Activated CD8-positive, alpha-beta memory T cell treated with anti-CD3 and anti-CD28 coated beads for 24 hours (primary cell): ENCODE measurements around the gene CBLL1.

ENCODE experiments used
- DNase-seq: peaks from one replicate; pipeline ENCODE4 v3.0.0-alpha.2; 2020

Gene CBLL1

DNA sequence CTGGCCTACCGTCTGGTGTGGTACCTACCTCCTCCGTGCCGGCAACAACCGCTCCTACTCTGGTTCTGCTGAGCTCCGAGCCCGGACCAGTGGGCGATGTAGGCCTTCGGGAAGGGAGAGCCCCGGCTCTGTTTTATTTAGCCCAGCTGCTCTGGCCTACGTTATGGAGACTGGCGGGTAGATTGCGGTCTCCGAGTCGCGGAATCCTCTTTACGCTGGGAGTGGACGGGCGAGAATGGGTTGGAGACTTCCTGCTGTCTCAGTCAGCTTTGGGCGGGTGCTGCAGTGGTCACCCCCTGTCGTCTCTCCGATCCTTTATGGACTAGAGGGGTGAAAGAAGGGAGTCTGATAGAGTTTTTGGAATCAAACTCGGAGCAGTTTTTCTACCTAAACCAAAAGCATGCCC lies 406 bp downstream of the CBLL1 start:
- no peak for DNase-seq

DNA sequence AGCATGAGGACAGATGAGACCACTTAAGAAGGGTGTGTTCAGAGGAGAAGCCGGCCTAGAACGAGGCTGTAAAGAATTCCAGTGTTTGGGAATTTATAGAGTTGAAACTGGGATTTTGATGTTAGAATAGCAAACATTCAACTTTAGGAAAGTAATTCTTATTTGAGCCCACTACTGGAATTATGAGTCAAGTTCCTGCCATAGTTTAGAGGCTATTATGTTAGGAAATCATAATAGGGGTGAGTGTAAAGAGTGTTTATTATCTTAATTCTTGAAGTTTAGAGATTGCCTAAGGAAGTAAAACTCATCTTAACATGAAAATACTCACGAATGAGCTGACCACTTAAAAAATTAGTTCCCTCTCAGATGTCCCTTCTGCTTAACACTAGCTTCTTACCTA lies 2.1 kb downstream of the CBLL1 start:
- no peak for DNase-seq

DNA sequence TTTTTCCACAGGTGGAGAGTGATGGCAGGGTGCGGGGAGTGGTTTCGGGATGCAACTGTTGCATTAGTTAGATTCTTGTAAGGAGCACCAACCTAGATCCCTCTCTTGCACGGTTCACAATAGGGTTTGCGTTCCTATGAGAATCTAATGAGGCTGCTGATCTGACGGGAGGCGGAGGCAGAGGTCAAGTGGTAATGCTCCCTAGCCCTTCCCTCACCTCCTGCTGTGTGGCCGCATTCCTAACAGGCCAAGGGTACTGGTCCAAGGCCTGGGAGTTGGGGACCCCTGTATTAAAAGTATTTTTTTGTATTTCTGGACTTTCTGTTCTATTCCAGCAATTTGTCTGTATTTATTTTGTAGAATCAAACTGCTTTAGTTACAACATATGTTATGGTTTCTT lies 7.2 kb downstream of the CBLL1 start:
- DNase-seq: no peak

DNA sequence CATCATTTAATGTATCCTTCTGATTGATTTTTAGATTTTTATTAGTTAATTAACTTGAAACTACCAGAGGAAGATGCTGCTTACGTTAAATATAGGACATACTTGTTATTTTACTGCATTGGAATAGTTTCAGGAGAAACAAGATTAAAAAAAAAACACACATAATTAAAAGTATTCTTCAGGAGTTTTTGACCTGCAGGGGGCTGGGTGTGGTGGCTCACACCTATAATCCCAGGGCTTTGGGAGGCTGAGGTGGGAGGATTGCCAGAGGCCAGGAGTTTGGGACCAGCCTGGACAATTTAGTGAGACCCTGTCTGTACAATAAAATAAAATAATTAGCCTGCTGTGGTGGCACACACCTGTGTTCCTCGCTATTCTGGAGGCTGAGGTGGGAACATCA lies 10.7 kb downstream of the CBLL1 start:
- DNase-seq: no peak

DNA sequence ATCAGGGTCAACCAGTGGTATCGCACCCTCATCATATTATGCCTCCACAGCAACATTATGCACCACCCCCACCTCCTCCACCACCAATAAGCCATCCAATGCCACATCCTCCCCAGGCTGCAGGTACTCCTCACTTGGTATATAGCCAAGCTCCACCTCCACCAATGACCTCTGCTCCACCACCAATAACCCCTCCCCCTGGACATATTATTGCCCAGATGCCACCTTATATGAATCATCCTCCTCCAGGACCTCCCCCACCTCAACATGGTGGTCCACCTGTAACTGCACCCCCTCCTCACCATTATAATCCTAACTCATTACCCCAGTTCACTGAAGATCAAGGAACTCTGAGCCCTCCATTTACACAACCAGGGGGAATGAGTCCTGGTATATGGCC lies 14.7 kb downstream of the CBLL1 start:
- no peak for DNase-seq

DNA sequence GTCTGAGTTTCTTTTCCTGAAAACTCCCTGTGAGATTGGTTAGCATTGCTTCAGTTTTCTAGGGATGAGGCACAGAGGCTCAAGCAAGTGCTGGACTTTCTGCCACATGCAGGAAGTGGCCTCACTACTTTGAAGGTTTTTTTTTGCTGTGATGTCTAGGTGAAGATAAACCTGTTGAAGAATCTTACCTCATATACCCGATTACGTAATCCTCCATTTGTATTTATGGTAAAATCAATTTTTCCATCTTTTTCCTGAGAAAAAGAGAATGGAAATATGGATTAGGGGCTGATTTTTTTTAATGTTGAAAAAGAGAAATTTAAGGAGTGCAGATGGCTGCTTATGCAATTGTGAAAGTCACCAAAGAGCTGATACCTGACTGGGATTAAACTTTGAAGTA lies 23.4 kb downstream of the CBLL1 start:
- no peak for DNase-seq

DNA sequence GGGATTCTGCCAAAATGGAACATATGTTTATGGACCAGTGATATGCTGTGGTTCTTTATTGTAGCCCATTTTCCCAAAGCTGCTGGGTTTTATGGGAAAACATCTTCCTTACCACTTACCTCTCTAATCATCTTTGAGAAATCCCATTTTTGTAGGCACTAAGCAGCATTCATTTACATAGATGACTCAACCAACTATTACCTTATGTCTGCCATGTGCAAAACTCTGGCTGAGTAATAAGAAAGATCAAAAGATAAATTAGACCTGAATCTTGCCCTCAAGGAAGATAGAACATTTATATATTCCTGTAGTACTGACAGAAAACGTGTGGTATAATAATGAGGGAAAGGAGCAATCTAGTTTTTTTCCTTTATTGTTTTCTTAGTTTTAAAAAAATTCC lies 24.3 kb downstream of the CBLL1 start:
- no peak for DNase-seq

DNA sequence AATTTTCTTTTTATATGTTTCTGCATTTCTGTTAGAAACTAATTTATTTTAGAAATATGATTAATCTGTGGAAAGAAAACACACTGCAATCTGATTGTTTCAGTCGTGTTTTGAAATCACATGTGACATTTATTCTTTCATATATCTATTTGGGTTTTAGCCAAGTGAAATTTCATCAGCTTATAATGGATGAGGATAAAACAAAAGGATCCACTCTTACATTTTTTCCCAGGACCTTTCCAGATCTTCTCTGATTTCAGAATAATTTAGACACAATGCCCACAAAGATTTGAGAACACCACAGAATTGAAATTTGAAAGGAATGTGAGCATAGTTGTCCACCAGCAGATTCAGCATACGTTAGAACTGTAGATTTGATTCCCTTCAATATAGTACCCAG lies 29.1 kb downstream of the CBLL1 start:
- DNase-seq: no peak

DNA sequence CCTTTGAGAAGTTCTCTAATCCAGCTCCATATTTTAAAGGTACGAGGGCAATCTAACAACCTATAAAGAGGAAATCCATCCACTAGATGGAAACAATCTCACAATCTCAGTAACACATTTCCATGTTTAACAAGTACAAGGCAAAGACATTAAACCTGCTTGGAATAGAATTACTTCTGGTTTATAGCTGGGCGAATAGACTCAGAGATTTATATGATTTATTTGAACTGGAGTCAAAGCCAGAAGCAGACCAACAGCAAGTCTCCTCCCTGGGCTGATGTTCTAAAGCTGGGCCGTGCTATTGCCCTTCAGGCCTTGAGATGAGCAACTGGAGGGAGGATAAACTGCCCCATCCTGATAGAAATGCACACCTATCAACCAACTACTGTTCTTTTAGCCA lies 33.8 kb downstream of the CBLL1 start:
- DNase-seq: no peak

DNA sequence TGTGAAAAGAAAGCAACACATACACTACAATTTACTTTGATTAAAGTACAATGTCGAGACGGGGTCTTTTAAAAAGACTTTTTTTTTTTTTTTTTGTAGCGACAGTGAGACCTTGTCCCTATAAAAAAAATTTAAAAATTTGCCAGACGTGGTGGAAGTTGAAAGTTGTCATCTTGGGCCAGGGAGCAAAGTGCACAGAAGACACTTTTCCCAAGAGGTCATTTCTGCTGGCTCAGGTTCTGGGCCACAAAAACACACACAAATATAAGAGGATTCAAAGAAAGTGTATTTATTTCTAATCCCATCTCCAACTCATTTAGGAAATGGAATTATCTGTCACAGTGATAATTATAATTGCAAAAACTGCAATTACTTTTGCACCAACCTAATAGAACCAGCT lies 34.3 kb downstream of the CBLL1 start:
- DNase-seq: no peak

DNA sequence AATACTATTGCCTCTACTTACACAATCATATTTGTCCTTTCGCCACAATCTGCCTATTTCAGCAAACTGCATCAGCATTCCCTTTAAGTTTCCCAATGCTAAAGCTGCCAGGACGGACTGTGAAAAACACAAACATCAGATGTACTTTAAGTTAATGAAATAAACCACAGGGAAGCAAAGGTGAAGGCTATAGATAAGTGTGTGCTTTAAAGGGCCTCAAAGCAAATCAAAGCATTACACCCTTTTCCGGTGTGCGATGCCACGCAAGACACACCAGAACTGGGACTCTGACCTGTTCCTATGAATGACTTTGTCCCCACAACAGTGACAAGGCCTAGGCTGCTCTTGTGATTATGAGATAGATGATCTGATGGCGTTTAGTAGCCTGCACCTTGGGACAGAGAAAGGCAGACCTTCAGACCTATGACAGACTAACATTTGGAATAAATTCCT lies 35.7 kb downstream of the CBLL1 start:
- no peak for DNase-seq

DNA sequence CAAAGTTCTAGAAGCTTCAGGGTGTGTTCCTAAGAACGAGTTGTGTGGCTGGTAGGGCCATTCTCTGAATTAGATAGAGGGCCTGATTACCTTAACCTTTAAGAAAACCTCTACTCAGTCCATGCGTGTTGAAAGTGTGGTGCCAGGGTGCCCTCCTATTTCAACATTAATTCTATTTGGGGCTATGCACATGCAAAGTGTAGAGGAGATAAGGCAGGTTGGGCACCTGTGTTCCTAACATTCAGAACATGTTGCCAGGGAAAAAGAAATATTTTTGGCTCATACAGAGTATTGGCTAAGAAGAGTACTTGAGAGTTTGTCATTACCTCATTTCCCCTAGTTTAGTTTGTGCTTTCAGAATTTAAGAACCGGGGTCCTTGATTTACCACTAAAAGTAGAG lies 38.4 kb downstream of the CBLL1 start:
- DNase-seq: no peak

DNA sequence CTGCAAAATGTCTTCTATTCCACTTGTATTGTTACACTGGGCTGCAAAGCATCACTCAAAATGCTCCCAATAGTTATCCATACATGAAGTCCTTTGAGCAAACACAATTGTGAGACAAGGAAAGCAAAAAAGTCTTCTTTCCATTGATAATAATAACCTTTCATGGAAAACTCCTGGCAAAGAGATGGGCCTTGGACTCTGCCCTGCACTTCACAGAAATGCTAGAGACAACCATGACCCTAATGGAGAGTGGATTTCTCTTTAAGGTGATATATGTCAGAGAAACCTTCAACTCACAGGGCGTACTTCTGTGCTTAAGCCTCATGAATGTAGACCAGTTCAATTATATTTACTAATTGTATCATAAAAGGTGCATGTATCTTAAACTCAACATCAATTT lies 39.7 kb downstream of the CBLL1 start:
- DNase-seq: no peak

DNA sequence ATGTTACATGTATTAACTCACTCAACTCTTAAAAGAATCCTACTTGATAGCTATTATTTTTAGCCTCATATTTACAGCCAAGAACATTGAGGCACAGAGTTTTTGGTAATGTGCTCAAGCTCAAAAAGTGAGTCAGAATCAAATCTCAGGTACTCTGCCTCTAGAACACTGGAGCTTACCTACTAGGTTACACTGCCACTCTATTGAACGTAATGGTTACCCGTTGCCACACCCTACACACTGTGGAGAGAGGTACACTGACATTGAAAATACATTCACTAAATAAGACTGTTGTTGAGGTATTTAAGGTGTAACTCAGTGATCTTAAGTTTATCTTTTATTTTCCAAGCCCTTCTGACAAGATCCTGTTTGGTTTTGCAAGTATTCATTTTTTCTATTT lies 41.2 kb downstream of the CBLL1 start:
- DNase-seq: no peak

DNA sequence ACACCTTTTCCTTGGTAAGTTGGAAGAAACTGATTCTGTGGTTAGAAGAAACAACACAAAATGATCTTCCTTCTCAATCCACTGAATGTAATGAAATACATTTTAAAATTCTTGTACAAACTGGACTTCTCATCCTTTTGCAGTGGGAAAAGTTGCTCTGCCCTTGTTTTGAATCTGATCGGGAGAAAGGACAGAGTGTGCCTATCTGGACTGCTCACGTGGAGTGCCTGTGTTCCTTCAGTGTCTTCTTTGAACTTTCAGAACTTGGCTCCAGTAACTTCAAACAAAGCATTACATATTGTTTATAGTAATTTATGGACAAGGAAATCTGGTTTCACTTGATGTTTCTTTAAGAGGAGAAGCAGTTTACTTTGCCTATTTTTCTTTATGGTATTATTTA lies 42.0 kb downstream of the CBLL1 start:
- no peak for DNase-seq

DNA sequence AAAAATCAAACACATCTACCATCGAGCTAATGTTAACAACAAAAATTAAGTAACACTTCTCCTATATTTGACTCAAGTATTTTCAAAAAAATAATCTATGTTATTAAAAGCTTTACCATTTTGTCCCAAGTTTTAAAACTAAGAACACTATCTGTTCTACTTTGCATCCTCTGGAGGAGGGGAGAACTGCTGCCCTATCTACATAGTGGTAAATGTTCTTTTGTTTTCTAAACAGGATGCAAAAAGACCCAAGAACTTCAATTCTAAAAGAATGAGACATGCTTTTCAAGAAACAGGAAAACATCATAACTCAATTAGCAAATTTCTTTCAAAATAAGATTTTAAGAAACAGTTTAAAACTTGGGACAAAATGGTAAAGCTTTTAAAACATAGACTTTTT lies 44.3 kb downstream of the CBLL1 start:
- no peak for DNase-seq

DNA sequence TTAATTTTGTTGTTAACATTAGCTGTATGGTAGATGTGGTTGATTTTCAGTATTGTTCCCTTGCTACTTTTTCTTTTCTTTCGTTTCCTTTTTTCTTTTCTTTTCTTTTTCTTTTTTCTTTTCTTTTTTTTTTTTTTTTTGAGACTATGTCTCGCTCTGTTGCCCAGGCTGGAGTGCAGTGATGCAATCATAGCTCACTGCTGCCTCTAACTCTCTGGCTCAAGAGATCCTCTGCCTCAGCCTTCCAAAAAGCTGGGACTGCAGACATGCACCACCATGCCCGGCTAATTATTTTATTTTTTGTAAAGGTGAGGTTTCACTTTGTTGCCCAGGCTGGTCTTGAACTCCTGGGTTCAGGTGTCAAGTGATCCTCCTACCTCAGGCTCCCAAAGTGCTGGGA lies 44.7 kb downstream of the CBLL1 start:
- no peak for DNase-seq

DNA sequence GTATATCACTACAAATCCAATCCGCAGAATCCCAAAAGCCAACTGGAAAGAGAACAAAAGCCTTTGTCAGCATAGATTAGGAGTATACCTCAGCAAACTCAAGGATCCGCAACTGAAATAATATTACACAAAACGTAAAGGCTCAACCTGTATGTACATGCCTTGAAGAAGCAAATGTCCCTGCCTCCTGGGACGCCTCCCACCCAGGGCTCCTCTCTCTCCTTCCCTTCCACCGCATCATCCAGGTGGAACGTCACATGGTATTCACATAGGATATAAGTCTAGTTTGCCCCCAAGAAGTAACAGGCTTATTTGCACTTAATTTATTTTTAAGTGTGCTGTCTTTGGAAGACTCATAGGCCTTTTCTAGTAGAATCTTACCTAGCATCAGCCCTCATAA lies 45.7 kb downstream of the CBLL1 start:
- no peak for DNase-seq

DNA sequence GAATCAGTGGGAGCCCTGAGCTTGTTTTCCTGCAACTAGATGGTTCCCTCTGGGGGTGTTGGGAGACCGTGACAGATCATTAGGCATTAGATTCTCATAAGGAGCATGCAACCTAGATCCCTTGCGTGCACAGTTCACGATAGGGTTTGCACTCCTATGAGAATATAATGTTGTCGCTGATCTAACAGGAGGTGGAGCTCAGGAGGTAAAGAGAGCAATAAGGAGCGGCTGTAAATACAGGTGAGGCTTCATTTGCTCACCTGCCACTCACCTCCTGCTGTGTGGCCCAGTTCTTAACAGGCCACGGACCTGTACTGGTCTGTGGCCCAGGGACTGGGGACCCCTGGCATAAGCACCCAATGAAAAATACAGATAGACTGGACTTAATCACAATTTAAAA lies 48.4 kb downstream of the CBLL1 start:
- DNase-seq: no peak

DNA sequence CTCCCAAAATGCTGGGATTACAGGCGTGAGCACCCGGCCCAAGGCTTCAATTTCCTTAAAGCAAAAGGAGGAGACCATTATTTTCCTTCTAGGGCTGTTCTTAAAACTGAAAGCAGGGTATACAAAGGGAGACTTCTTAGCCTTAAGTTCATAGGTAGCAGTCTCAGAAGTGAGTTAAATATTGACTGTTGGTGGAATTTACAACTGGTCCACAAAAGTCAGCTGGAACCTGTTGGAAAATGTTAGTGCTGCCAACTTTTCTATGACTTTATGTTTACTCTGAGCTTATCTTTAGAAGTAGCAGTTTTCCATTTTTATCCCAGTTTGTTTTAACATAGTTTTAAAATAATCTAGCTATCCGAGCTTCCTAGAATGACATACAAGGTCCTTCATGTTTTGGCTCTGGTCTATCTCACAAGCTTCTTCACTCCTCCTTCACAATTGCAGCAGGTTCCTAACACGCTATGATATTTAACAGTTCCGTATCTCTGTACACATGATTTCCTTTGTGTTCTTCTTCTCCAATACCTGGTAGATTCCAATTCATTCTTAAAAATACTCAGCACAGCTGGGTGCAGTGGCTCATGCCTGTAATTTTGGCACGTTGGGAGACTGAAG lies 55.8 kb downstream of the CBLL1 start:
- DNase-seq: no peak

DNA sequence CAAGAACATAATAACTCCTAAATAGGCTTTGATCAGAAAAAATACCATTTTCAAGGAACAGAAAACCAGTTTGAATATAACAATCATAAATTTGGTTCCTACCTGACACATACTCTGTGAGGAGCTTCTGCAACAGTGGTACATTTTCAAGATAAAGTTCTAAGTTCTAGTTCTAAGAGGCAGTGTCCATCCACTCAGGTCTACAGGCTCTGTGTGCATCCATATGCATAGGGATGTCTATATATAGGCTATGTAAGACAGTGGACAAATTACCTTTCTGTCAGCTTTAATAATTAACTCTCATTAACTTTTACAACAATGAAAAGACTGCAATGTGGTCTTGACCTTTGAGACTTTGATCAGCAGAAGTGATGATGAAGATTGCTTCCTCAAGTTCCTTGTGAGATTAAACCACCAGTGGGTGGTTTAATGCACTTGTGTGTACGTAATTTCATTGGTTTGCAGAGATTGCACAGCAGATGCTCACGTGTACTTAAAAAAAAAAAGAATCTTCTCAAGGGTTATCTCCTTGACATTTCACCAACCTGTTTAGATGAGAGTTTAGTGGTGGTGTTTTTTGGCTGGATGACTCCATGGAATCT lies 59.2 kb downstream of the CBLL1 start, which contains the start of gene SLC26A3:
Gene SLC26A3 (minus strand): TSS at position 215 of the 602 bp plus-strand sequence. CDS start 8,714 bp downstream, outside the sequence.
- no peak for DNase-seq

DNA sequence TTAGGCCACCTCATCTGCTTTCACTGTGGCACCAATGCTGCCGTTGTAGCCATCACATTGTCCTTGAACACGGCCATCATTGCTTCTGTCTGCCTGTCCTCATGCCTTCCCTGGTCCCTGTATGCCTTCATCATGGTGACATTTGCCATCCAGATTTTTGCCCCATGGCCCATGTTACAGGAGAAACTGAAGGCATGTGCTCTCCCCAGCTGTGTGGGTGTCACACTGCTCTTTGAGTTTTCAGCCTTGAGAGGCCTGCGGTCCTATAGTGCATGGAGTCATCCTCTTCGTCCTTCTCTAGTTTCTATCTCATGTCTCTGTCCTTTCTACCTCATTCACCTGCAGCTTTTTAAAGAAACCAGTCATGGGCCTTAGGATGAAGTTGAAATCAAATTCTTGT lies 65.2 kb downstream of the CBLL1 start:
- DNase-seq: no peak

DNA sequence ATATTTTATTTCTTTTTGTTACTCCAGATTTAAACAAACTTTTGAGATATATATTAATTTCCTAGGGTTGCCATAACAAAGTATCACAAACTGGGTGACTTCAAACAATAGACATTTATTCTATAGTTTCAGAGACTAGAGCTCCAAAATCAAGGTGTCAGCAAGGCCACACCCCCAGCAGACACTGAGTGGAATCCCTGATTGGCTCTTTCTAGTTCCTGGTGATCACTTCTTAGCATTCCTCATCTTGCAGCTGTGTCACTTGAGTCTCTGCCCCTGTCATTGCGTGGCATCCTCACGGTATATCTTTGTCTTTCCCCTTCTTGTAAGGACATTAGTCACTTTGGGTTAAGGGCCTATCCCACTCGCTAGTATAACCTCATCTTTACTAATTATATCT lies 66.7 kb downstream of the CBLL1 start:
- DNase-seq: no peak
